ENCODE results near the gene UBE2E1. TPM values are rescaled to one million over a fixed set of nuclear protein-coding genes. Genes with fewer than 3 reads are reported as not detected.

Gene UBE2E1
- total and polyA plus RNA-seq, 2 of the 4 experiments (the other 2 are of a cell fraction) = 54.1 to 91.6 TPM

DNA sequence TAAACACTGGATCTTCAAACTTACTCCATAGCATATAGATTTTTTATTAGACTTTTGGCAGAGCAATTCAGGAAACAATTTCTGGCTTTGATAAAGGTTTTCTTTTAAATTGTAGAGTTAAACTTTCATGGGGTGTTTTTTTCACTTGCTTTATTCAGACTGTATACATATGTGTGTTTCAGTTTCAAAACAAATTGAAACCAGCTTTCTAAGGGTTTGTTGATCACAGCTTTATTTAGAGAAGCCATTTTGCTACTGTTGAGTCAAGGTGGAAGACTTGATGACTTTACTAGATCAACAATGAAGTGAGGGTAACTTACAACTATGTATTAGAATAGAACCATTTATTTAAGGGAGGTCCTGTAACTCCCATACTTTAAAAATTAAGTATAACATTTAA lies 6.2 kb downstream of the UBE2E1 start:
- Histone ChIP-seq H2BK15ac (ENCODE audit: low read depth, low read length) (no peak overlapping the region), H3K9me3 (ENCODE audit: control insufficient read depth, insufficient read depth, low read length) (no peaks in the 10 kb centered on the region), H2AK9ac (replicated peaks; ENCODE audit: low read depth, low read length, poor library complexity) (no peak overlapping the region), H4K91ac (ENCODE audit: insufficient read depth, low read depth, low read length) (no peak overlapping the region), H3K4ac (ENCODE audit: low read depth, low read length) (no peak overlapping the region), H3K14ac (replicated peaks; ENCODE audit: low read depth, low read length) (no peak overlapping the region), H3K23ac (ENCODE audit: low read depth, low read length) (no peak overlapping the region), H2BK20ac (ENCODE audit: low read depth, low read length) (no peak overlapping the region), H3K27ac (ENCODE audit: insufficient read depth, low read length) (no peak overlapping the region), H4K8ac (ENCODE audit: low read depth in 2 of 2, low read length in 2 of 2) (no peak overlapping the region), H2BK120ac (ENCODE audit: low read depth, low read length) (no peak overlapping the region), H3K4me3 (ENCODE audit: insufficient read depth, low read depth, low read length) (no peak overlapping the region), H3K27me3 (ENCODE audit: control insufficient read depth, insufficient read depth, low read length) (no peaks in the 10 kb centered on the region), H3K4me2 (ENCODE audit: low read depth, low read length) (no peak overlapping the region), H2AK5ac (ENCODE audit: low read depth, low read length) (no peak overlapping the region), H3K4me1 (ENCODE audit: control insufficient read depth, insufficient read depth, low read length) (peaks cover 2% of the 10 kb centered on the region), H2BK5ac (ENCODE audit: low read depth, low read length, poor library complexity, severe bottlenecking) (no peak overlapping the region), H3K36me3 (ENCODE audit: control insufficient read depth, insufficient read depth, low read length) (peaks cover 7% of the 10 kb centered on the region), H3K9me1 (ENCODE audit: insufficient read depth, low read length) (peaks cover 5% of the 10 kb centered on the region), H4K5ac (ENCODE audit: low read depth, low read length) (no peak overlapping the region), H3K56ac (ENCODE audit: extremely low read depth, insufficient read depth, low read length) (no peak overlapping the region), H4K20me1 (ENCODE audit: insufficient read depth, low read length) (peaks cover 34% of the 10 kb centered on the region; the same call in 1 of the 2 replicates), H3K9ac (ENCODE audit: low read depth, low read length) (no peak overlapping the region), H2AFZ (replicated peaks; ENCODE audit: low read length, poor library complexity) (no peak overlapping the region), H3K79me1 (ENCODE audit: low read depth in 1 of 2, low read length in 2 of 2) (peaks cover 24 to 73% of the 10 kb centered on the region in 2 experiments), H3K18ac (ENCODE audit: low read depth, low read length) (no peak overlapping the region)
- intact Hi-C loops (cut with micrococcal nuclease) (no loop called here), dilution Hi-C loops (cut with HindIII; ENCODE audit: low sequenced_read_pairs, unreplicated experiment) (no loop called here), in situ Hi-C loops (cut with MboI; ENCODE audit: low sequenced_read_pairs) (no loop called here)
- TF ChIP-seq CHD1 (IDR thresholded peaks at IDR 0.05; ENCODE audit: low read depth, low read length) = no peak
- no peak for TF ChIP-seq RAD21 (IDR thresholded peaks at IDR 0.05; ENCODE audit: low read length)
- no peak for TF ChIP-seq CEBPB (IDR thresholded peaks at IDR 0.05; ENCODE audit: low read depth, low read length)
- TF ChIP-seq SMC3 (IDR thresholded peaks at IDR 0.05; ENCODE audit: low read depth, low read length) = no peak
- no peak for TF ChIP-seq NFE2L2 (IDR thresholded peaks at IDR 0.05; ENCODE audit: low read depth, low read length)
- TF ChIP-seq RCOR1 (IDR thresholded peaks at IDR 0.05; ENCODE audit: insufficient replicate concordance, low read length) = no peak
- TF ChIP-seq MAZ (IDR thresholded peaks at IDR 0.05; ENCODE audit: borderline replicate concordance, low read depth, low read length) = no peak
- TF ChIP-seq FOS (IDR thresholded peaks at IDR 0.05; ENCODE audit: low read depth, low read length) = no peak
- TF ChIP-seq, protein P1, sequence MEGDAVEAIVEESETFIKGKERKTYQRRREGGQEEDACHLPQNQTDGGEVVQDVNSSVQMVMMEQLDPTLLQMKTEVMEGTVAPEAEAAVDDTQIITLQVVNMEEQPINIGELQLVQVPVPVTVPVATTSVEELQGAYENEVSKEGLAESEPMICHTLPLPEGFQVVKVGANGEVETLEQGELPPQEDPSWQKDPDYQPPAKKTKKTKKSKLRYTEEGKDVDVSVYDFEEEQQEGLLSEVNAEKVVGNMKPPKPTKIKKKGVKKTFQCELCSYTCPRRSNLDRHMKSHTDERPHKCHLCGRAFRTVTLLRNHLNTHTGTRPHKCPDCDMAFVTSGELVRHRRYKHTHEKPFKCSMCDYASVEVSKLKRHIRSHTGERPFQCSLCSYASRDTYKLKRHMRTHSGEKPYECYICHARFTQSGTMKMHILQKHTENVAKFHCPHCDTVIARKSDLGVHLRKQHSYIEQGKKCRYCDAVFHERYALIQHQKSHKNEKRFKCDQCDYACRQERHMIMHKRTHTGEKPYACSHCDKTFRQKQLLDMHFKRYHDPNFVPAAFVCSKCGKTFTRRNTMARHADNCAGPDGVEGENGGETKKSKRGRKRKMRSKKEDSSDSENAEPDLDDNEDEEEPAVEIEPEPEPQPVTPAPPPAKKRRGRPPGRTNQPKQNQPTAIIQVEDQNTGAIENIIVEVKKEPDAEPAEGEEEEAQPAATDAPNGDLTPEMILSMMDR (conservative IDR thresholded peaks at IDR 0.05; ENCODE audit: low read depth, low read length) = no peak
- TF ChIP-seq, protein P2, sequence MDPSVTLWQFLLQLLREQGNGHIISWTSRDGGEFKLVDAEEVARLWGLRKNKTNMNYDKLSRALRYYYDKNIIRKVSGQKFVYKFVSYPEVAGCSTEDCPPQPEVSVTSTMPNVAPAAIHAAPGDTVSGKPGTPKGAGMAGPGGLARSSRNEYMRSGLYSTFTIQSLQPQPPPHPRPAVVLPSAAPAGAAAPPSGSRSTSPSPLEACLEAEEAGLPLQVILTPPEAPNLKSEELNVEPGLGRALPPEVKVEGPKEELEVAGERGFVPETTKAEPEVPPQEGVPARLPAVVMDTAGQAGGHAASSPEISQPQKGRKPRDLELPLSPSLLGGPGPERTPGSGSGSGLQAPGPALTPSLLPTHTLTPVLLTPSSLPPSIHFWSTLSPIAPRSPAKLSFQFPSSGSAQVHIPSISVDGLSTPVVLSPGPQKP (IDR thresholded peaks at IDR 0.05; ENCODE audit: borderline replicate concordance, low read depth, low read length) = no peak
- TF ChIP-seq MAFK (IDR thresholded peaks at IDR 0.05; ENCODE audit: low read depth, low read length) = no peak
- no peak for TF ChIP-seq POLR2A (IDR thresholded peaks at IDR 0.05; ENCODE audit: low read depth, low read length)
- no peak for TF ChIP-seq MXI1 (IDR thresholded peaks at IDR 0.05; ENCODE audit: borderline replicate concordance, low read depth, low read length)
- TF ChIP-seq BHLHE40 (IDR thresholded peaks at IDR 0.05; ENCODE audit: low read depth, low read length) = no peak
- TF ChIP-seq RFX5 (IDR thresholded peaks at IDR 0.05; ENCODE audit: low read depth, low read length) = no peak
- TF ChIP-seq, protein P3, sequence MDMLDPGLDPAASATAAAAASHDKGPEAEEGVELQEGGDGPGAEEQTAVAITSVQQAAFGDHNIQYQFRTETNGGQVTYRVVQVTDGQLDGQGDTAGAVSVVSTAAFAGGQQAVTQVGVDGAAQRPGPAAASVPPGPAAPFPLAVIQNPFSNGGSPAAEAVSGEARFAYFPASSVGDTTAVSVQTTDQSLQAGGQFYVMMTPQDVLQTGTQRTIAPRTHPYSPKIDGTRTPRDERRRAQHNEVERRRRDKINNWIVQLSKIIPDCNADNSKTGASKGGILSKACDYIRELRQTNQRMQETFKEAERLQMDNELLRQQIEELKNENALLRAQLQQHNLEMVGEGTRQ (IDR thresholded peaks at IDR 0.05; ENCODE audit: low read depth, low read length) = no peak
- no peak for ATAC-seq (ENCODE audit: low read depth)
- POLR2A ChIA-PET (ENCODE audit: unreplicated experiment) = interaction anchor here (0.6 kb wide), 1 partner anchor 62 kb away, joined by 3 read pairs; no protein-coding TSS in a partner anchor
- DNase-seq = no peak
- no TSS peak for BruUV-seq (replicated peaks)
- CTCF ChIA-PET = no interaction called here
